Heart right ventricle (tissue), 16 donors: ENCODE results near the gene IGSF21. TPM values are rescaled to one million over a fixed set of nuclear protein-coding genes. Genes with fewer than 3 reads are reported as not detected.
A peak's percentile ranks its signal among the peaks of the same experiment; 100 is the strongest.
"Not testable (repeated sequence)": the region's sequence is repeated elsewhere in the genome, so short reads cannot be mapped to it uniquely, and the experiment has no call there.

Experiments used
- ATAC-seq, 8 donors: fragments of 200-7000 bp; cut with Tn5 transposase; one replicate each; pipeline ENCODE4 v1.9.1; 2020; ENCODE audit warnings: mild to moderate bottlenecking in 8 of 8, moderate library complexity in 8 of 8, moderate number of reproducible peaks in 1 of 8
- DNase-seq, 2 donors: peaks; one replicate each; pipeline ENCODE4 v3.0.0-alpha.2; 2020
- H3K27ac ChIP-seq, 10 donors: fragments of 200-600 bp; sonication (generic) in 2 of 10; one replicate each; pipeline versions ENCODE4 v1.5.0 to v1.8.0; 2020 to 2022; ENCODE audit warnings: mild to moderate bottlenecking in 3 of 10
- H3K27me3 ChIP-seq, 7 donors: fragments of 200-600 bp; one replicate each; pipeline ENCODE4 v1.8.0; 2021 to 2022; ENCODE audit warnings: mild to moderate bottlenecking in 2 of 7
- H3K36me3 ChIP-seq, 9 donors: fragments of 200-600 bp; sonication (generic) in 1 of 9; one replicate each; pipeline versions ENCODE4 v1.5.0 to v1.8.0; 2020 to 2022; ENCODE audit warnings: mild to moderate bottlenecking in 2 of 9
- H3K4me1 ChIP-seq, 9 donors: fragments of 200-600 bp; sonication (generic) in 1 of 9; one replicate each; pipeline versions ENCODE4 v1.5.0 to v1.8.0; 2020 to 2022; ENCODE audit warnings: mild to moderate bottlenecking in 4 of 9
- H3K4me3 ChIP-seq, 10 donors: fragments of 200-600 bp; sonication (generic) in 2 of 10; one replicate each; pipeline versions ENCODE4 v1.5.0 to v1.8.0; 2020 to 2022; ENCODE audit warnings: mild to moderate bottlenecking in 7 of 10, moderate library complexity in 2 of 10
- H3K9me3 ChIP-seq, 11 donors: fragments of 200-600 bp in 10 of 11; sonication (generic) in 2 of 11; one replicate each; pipeline versions ENCODE4 v1.5.0 to v1.8.0; 2013 to 2022; ENCODE audit warnings: mild to moderate bottlenecking in 2 of 11, control low read depth in 1 of 11, moderate library complexity in 1 of 11
- CTCF ChIP-seq, 9 donors: fragments of 200-600 bp; sonication (generic) in 2 of 9; IDR thresholded peaks; one replicate each; pipeline versions ENCODE4 v1.5.0 to v1.8.0; 2021 to 2022; ENCODE audit warnings: antibody characterized with exemption in 9 of 9, mild to moderate bottlenecking in 5 of 9, moderate library complexity in 1 of 9
- WGBS, 2 donors: extraction: QIAGEN DNeasy Blood & Tissue Kit; methylation state at CpG; one replicate each; pipeline ENCODE4 v1.1.7; 2013; ENCODE audit warnings: inconsistent platforms in 1 of 2; 5-methylcytosine and 5-hydroxymethylcytosine counted together
- intact Hi-C, 10 donors: fragments of 100-400 bp; cut with DNase I; formaldehyde crosslinking; loops; one replicate each; pipeline versions ENCODE4 v1.11.1 to v1.14.2; 2022
- polyA plus RNA-seq, 2 donors: library from polyadenylated mRNA; stranded (reverse); fragments of 200-250 nt; gene quantifications; one replicate each; pipeline ENCODE4 v1.2.3, GENCODE V29; 2013
- total RNA-seq, 10 donors: library from RNA; stranded (reverse); fragmentation: NEBNext Ultra II Directional in 3 of 10; extraction: Animal tissue kit (Norgen Biotek cat#: 25700) in 3 of 10; gene quantifications; one replicate each; pipeline versions ENCODE4 v1.2.1 to v1.2.4, GENCODE V29; 2021 to 2023
- donor health status: Arrhythmogenic right ventricular cardiomyopathy.
- donor health status: ischemic (EF 13 %, LVEDD 7.1; RV severe dilation, severe dysfunction).
- donor health status: healthy with polysubstance abuse.
- donor health status: DM: no; HTN: yes; CAD: no.
- donor health status: DM: no; HTN: no; CAD: no.
- donor health status: ischemic (EF 25% LVEDD 6.9; RV normal size, moderate dysfunction).
- donor health status: ischemic (EF 25% LVEDD 5.7; RV mildly dilated, moderate dysfunction).
- donor health status: healthy.
- donor health status: DM: yes; HTN: yes; CAD: no.
- donor health status: Ischemic cardiomyopathy.
- donor health status: ischemic (EF 35%, LVEDD 5.7; RV mildly dilated, moderate dysfunction).
- donor health status: nonischemic (EF 11% LVEDD 7.7; RV severe dilation, severe dysfunction).
- donor health status: DM: yes; HTN: yes; CAD: no.
- donor health status: PGD.
- donor health status: ischemic (EF 29% LVEDD 5.4; RV normal size, mild dysfunction).
- donor health status: nonischemic (EF 23%, LVEDD 6.1; RV moderate dilation, normal function).

The IGSF21 gene
- total and polyA plus RNA-seq, 12 donors, result 0.13 to 1.6 (median 0.51) TPM; not detected in 1

- Histone ChIP-seq H3K4me1 (peaks cover 0 to 15% (median 0%) of the 10 kb centered on the region in 9 donors), H3K27ac (peak overlapping the region in 6 of 10 donors; percentile 10 to 82 (median 40)), H3K36me3 (no peaks in the 10 kb centered on the region), H3K4me3 (no peak overlapping the region), H3K9me3 (no peaks in the 10 kb centered on the region), H3K27me3 (peaks cover 0 to 58% (median 27%) of the 10 kb centered on the region in 7 donors)
- intact Hi-C loops, result no loop called here
- no peak for TF ChIP-seq CTCF (IDR thresholded peaks at IDR 0.05)
- DNase-seq (peak; percentile 24 to 37), ATAC-seq (peak; percentile 64 to 89 (median 78))
- WGBS, 2 donors, result 66 to 69% methylated on average over 13 of the region's 13 CpGs
Observed at GRCh38 chr1:18160290-18160942, 52.8 kb downstream of the IGSF21 start.

GRCh38 chr1:18161690-18162089 lies 54.1 kb downstream of the IGSF21 start:
- ATAC-seq (no peak), DNase-seq (no peak)
- TF ChIP-seq CTCF (IDR thresholded peaks at IDR 0.05), result no peak
- intact Hi-C loops, result no loop called here
- Histone ChIP-seq H3K4me3 (no peak overlapping the region), H3K27me3 (peaks cover 0 to 47% (median 19%) of the 10 kb centered on the region in 7 donors), H3K27ac (peak overlapping the region in 1 of 10 donors; percentile 82), H3K36me3 (no peaks in the 10 kb centered on the region), H3K9me3 (no peaks in the 10 kb centered on the region), H3K4me1 (peaks cover 0 to 27% (median 0%) of the 10 kb centered on the region in 9 donors)
- WGBS, 2 donors, result 51 to 57% methylated on average over 6 of the region's 6 CpGs

- intact Hi-C loops, DNase-seq, H3K36me3 ChIP-seq, ATAC-seq, H3K4me3 ChIP-seq, H3K9me3 ChIP-seq: not testable (repeated sequence)
- peaks cover 0 to 22% (median 0%) of the 10 kb centered on the region in 9 donors for H3K4me1 ChIP-seq
- peak overlapping the region in 4 of 10 donors; percentile 6 to 83 (median 32) for H3K27ac ChIP-seq
- H3K27me3 ChIP-seq, result peaks cover 0 to 43% (median 0%) of the 10 kb centered on the region in 7 donors
- WGBS, 2 donors, result 39 to 55% methylated on average over 2 of the region's 2 CpGs
Observed at GRCh38 chr1:18165640-18166039, 58.0 kb downstream of the IGSF21 start.

GRCh38 chr1:18166341-18166740 lies 58.7 kb downstream of the IGSF21 start:
- ATAC-seq (peak in 6 of 8 donors; percentile 39 to 83 (median 67)), DNase-seq (peak in 1 of 2 donors; percentile 31)
- intact Hi-C loops, result no loop called here

More at GRCh38 chr1:18166341-18166740, 58.7 kb downstream of the IGSF21 start:
- no peak for TF ChIP-seq CTCF (IDR thresholded peaks at IDR 0.05)
- Histone ChIP-seq H3K4me3 (no peak overlapping the region), H3K27me3 (peaks cover 0 to 50% (median 3%) of the 10 kb centered on the region in 7 donors), H3K36me3 (no peaks in the 10 kb centered on the region), H3K4me1 (peaks cover 0 to 17% (median 0%) of the 10 kb centered on the region in 9 donors), H3K27ac (peak overlapping the region in 2 of 10 donors; percentile 47 to 57), H3K9me3 (no peaks in the 10 kb centered on the region)
- 49 to 55% methylated on average over 13 of the region's 13 CpGs for WGBS, 2 donors
